ENCODE results near the gene TBC1D22B.

Gene TBC1D22B, protein sequence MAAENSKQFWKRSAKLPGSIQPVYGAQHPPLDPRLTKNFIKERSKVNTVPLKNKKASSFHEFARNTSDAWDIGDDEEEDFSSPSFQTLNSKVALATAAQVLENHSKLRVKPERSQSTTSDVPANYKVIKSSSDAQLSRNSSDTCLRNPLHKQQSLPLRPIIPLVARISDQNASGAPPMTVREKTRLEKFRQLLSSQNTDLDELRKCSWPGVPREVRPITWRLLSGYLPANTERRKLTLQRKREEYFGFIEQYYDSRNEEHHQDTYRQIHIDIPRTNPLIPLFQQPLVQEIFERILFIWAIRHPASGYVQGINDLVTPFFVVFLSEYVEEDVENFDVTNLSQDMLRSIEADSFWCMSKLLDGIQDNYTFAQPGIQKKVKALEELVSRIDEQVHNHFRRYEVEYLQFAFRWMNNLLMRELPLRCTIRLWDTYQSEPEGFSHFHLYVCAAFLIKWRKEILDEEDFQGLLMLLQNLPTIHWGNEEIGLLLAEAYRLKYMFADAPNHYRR
- 23.4 to 27.4 reads per million in 2 donors for total RNA-seq

GRCh38 chr6:37257634-37258404 is at the start of gene TBC1D22B, which contains the start of gene TMEM217:
Gene TBC1D22B, plus strand, starts transcription at chr6:37257772. Its CDS starts 146 bp downstream, at chr6:37257918.
Gene TMEM217, minus strand, starts transcription at chr6:37258144. Its CDS starts 39,114 bp downstream, at chr6:37219030.
- DNase-seq: peak; percentile 88 to 97 (median 94)

DNA sequence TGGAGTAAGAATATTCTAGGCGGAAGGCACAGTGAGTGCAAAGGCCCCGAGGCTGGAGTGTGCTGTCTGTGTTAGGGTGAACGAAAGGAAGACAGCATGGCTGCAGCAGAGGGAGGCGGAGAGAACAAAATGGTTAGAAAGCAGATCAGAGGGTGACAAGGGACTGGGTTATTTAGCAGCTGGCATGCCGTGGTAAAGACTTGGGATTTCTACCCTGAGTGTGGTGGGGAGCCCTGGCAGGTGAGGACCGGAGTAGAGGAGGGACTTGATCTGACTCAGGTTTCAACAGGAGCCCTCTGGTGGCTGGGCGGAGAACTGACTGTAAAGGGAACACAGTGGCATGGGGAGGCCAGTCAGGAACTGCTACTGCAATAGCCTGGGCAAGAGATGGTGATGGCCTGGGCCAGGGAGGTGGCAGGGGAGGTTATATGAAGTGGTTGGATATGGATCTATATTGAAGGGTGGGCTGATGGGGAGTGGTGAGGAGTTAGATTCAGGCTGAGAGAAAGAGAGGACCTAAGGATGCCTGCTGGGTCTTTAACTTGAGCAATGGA is 49.6 kb upstream of the TBC1D22B start:
- DNase-seq: peak; percentile 66 to 90 (median 79)

DNA sequence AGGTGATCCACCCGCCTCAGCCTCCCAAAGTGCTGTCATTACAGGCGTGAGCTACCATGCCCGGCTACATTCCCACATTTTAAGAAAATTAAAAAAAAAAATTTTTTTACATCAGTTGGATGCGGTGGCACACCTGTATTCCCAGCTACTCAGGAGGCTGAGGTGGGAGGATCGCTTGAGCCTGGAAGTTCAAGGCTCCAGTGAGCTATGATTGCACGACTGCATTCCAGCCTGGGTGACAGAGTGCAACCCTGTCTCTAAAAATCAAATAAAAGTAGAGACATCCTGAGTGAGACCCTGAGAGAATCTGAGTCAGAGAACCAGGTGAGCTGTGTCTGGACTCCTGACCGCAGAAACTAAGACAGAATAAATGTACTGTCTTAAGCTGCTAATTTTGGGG is 48.8 kb upstream of the TBC1D22B start:
- DNase-seq: no peak

- peak in 3 of 5 experiments; percentile 35 to 65 (median 59) for DNase-seq
Measured at GRCh38 chr6:37209461-37210205, 47.9 kb upstream of the TBC1D22B start.

DNA sequence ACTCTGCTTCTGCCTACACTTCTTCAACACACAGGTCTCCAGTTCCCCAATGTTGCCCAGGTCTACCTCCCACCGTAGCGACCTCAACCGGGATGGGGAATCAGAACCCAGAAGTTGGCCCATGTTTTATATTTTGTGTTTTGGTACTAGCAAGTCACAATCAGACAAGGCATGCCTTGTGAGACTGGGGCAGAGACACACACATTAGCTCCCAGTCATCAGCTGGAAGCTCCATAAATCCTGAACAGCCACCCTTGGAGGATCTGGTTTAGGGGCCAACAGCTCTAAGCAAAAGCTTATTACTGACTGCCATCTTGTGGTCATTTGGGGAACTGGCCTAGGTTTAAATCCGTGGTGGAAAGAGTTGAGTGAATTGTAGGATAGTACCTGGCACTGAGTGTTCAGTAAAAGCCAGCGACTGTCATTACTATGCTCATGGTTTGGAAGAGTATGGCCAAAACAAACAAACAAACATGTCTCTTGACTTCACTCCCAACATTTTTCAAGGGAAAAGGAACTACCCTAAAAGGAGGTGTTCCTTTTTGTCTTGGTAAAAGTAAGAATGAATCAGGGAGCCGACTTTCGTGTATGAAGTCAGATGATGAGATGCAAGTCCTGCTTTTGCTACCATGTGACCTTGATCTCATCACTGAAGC is 47.1 kb upstream of the TBC1D22B start:
- peak in 4 of 5 experiments; percentile 54 to 79 (median 58) for DNase-seq

DNA sequence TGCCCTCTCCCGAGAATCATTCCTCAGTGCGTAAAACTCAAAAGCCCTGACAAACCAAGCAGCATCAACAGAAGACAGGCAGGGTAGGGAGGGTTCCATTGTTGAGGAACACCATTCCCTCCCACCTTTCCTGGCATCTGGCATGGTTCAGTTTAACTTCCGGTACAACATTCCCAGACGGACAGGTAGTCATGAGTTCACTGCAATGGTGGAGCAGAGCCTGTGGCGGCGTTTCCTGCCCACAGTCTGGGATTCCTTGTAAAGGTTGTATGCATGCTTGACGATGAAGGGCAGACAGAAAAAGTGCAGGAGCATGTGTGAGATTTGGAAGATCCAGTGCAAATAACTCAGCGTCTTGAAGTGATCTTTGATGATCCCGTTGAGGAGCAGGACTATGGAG is 45.3 kb upstream of the TBC1D22B start:
- DNase-seq: no peak

DNA sequence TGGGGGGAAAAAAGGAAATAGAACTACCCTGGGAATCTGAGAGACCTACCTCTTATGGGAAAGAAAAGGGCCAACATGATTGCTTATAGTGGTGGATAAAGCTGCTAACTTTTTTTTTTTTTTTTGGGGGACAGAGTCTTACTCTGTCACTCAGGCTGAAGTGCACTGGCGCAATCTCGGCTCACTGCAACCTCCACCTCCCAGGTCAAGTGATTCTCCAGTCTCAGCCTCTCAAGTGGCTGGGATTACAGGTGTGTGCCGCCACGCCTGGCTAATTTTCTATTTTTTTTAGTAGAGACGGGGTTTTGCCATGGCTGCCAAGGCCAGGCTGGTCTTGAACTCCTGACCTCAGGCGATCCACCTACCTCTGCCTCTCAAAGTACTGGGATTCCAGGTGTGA is 39.5 kb upstream of the TBC1D22B start:
- DNase-seq: no peak

DNA sequence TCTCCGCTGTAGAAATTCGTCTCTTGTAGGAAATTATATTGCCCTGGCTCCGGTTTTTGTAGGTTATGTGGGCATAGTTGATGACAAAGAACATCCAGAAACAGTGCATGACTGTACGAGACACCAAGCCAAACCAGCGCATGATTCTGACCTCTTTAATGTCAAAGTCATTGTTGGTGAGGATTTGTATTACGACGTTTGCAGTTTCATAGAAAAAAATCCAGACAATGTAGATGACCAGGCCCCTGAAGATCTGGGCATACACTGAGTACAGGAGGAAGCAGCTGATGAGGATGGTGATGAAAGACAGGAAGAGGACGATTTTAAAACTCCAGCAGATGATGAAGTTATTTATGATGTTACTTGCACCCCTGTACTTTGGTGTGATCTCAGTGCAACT is 39.1 kb upstream of the TBC1D22B start:
- no peak for DNase-seq

DNA sequence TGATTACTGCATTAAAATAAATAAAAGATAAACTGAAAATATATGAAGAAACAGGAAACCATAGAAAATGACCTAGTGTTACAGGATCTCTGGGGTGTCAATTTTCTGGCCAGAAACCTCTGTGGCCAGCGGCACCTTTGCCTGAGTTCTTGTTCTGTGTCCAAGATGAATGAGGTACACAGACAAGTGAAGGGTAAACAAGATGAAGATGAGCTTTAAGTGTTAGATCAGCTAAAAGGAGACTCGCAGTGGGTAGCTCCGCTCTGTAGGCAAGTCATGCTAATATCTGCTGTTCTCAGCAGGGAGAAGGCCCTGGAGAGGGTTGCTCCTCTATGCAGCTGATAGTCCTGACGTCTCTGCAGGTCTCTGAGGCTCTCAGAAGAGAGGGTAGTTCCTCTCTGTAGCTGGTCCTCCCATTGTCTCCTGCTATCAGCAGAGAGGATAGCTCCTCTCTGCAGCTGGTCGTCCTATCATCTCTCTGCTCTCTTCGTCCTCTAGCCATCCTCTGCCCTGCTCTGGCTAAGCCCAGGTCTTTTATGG is 35.9 kb upstream of the TBC1D22B start:
- no peak for DNase-seq

- DNase-seq: peak; percentile 24 to 93 (median 46)
Measured at GRCh38 chr6:37222125-37222967, 35.2 kb upstream of the TBC1D22B start.

DNA sequence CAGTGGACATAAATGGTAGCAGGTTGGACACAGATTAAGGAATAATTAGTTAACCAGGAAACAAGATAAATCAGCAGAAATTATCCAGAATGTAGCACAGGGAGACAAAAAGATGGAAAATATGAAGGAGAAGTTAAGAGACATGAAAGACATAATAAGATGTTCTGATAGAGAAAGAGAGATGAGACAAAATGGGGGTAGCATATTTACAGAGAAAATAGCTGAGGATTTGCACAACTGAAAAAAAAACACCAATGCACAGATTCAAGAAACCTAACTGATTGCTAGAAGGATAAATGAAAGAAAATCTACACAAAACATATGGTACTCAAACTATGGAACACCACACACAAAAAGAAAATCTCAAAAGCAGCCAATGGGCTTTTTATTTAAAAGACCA is 34.6 kb upstream of the TBC1D22B start:
- DNase-seq: no peak

- DNase-seq: no peak
Measured at GRCh38 chr6:37225350-37226169, 32.0 kb upstream of the TBC1D22B start.

DNA sequence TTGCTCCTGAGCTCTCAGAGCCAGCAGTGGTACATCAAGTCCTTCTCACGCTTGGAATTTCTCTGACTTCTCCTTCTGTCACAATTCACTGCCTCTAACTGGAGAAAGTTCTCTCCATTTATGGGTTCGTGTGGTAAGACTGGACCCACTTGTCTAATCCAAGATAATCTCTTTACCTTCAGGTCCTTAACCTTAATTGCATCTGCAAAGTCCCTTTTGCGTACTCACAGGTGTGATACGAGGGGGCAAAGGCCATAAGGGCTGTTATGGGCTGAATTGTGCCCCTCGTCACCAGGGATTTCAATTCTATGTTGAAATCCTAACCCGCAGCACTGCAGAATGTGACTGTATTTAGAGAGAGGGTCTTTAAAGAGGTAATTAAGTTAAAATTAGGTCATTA is 27.5 kb upstream of the TBC1D22B start:
- no peak for DNase-seq

DNA sequence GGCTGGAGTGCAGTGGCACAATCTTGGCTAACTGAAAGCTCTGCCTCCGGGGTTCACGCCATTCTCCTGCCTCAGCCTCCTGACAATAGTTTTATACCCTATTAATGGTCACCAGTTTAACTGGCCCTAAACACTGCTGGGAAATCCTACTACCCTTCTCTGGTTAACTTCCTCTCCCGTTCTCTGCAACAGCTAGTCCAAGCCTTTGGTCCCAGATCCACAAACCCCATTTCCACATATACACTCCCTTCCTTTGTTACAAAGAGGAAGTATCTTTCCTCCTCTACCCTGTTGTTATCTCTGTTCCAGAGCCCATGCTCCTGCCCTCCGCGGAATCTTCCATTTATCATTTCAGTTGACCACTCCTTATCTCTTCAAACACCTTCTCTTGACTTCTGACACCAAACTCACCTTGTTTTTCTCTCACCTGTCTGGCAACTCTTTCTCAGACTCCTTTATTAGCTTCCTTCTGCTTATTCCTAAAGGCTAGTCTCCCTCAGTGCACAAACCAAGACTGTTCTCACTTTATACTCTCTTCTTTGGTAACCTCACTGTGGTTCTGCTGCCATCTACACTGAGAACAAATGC is 25.0 kb upstream of the TBC1D22B start:
- no peak for DNase-seq

GRCh38 chr6:37233541-37233940 is 24.0 kb upstream of the TBC1D22B start:
- DNase-seq: no peak

DNA sequence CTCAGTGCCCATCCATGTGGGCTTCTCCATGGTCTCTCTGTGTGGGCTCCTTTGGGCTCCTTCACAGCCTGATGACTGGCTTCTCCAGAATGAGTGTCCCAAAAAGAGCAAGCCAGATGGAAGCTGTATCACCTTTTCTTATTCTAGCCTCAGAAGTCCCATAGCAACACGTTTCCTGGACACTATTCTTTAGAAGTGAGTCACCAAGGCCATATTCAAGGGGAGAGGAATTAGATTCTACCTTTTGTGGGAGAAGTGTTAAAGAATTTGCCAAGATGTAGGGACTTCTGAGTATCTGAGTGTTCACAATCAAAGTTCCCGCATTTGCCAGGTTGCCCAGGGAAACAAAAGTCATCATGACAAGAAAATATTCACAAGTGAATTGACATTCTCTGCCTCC is 20.7 kb upstream of the TBC1D22B start:
- DNase-seq: no peak

- DNase-seq: no peak
Measured at GRCh38 chr6:37237789-37238188, 19.8 kb upstream of the TBC1D22B start.

DNA sequence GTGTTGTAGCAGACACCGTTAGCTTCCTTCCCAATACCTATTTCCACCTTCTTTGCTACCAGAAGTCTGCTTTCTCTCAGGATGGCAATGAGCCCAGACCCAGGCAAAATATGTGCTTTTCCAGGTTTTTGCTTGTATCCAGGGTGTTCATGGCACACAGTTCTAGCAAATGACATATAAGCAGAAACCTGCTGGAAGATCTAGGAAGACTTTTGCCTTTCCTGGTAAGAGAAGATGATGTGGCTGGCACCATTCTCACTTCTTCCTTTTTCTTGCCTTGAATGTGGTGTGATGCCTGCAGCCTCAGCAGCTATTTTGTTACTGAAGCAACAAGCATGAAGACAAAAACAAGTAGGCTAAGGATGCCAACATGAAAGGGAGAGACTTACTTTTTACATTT is 19.2 kb upstream of the TBC1D22B start:
- no peak for DNase-seq

GRCh38 chr6:37239526-37239925 is 18.0 kb upstream of the TBC1D22B start:
- DNase-seq: no peak
